ENCODE measurements around the gene EFL1.
"Not testable (repeated sequence)": the region's sequence is repeated elsewhere in the genome, so short reads cannot be mapped to it uniquely, and the experiment has no call there.

EFL1 gene

DNA sequence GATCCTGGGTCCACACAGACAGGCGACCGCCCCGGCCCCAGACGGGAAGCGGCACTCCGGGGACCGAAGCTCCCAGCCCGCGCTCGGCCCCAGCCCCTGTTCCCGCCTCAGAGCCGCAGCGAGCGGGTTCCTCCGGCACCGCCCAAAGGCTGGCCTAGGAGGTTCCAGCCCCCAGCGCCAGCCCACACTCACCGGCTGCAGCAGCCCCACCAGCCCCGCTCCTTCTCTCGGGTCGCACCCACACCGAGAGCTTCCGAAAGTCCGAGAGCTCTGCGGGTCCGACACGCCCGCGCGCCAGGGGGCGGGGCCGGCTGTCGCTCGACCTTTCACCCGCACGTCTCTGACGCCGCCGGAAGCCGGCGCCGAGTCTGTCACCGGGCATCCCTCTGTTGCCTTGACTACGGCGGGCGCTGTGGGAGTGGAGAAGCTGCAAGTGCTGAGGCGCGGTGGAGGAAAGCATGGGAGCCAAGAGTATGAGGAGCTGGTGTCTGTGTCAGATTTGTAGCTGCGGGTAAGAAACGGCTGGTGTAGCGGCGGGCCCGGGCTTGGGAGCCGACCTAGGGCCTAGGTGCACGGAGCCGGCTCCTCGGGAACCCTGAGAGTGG lies at the start of gene EFL1, which contains the start of gene SAXO2:
Gene EFL1 (minus strand): TSS at position 313 of the 605 bp plus-strand sequence. CDS start 956 bp downstream, outside the sequence.
Gene SAXO2 (plus strand): TSS at position 397 of the 605 bp plus-strand sequence. CDS start 62 bp downstream, at position 459.
- DNase-seq (ENCODE audit: low read depth), result peak; percentile 94
- no peak for TF ChIP-seq CTCF (IDR thresholded peaks at IDR 0.05; ENCODE audit: insufficient read depth, low read depth, low read length, missing control alignments)
- peak within 1 kb of the TSS; percentile 76 for H3K4me3 ChIP-seq (ENCODE audit: low read depth, low read length)

DNA sequence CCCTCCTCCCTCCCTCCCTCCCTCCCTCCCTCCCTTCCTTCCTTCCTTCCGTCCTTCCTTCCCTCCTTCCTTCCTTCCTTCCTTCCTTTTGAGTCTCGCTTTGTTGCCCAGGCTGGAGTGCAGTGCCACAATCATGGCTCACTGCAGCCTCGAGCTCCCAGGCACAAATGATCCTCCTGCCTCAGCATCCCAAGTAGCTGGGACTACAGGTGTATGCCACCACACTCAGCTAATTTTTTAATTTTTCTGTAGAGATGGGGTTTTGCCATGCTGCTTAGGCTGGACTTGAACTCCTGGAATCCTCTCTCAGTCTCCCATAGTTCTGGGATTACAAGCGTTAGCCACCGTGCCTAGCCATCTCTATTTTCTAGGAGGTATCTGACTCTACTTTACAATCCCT lies 48.8 kb upstream of the EFL1 start:
- not testable (repeated sequence) for H3K4me3 ChIP-seq (ENCODE audit: low read depth, low read length); DNase-seq (ENCODE audit: low read depth)

DNA sequence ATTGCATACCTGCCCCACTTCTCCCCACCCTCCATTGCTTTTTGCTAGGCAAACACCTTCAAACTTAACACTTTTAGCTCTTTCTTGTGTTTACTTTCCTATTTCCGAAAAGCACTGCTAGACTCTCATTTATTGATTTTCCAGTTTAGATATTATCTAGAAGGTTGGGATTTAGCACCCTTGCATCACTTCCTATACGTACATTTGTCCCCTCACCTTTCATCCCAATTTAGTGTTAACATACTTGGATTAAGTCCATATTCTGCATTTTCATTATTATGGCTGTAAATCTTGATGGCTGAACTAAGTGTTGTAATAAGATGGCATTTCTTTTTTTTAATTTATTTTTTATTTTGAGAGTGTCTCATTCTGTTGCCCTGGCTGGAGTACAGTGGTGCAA lies 47.3 kb upstream of the EFL1 start:
- DNase-seq (ENCODE audit: low read depth), result no peak
- no peak overlapping the region for H3K4me3 ChIP-seq (ENCODE audit: low read depth, low read length)
- TF ChIP-seq CTCF (IDR thresholded peaks at IDR 0.05; ENCODE audit: insufficient read depth, low read depth, low read length, missing control alignments), result no peak

DNA sequence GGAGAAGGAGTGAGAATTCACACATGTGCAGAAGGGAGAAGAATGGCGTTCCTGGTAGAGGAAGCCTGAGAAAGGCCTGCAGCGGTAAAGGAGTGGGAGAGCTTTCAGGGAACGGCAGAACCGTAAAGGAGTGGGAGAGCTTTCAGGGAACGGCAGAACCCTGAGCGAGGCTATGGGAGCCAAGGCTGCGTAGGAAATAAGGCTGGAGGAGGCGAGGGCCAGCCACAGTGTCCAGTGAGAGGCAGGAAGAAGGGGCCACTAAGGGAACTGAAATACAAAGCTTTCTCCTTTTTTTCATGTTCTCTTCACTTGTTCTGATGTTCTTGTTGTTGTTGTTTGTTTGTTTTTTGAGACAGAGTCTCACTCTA lies 45.2 kb upstream of the EFL1 start:
- TF ChIP-seq CTCF (IDR thresholded peaks at IDR 0.05; ENCODE audit: insufficient read depth, low read depth, low read length, missing control alignments), result no peak

GRCh38 chr15:82306791-82307713 lies 44.5 kb upstream of the EFL1 start:
- TF ChIP-seq CTCF (IDR thresholded peaks at IDR 0.05; ENCODE audit: insufficient read depth, low read depth, low read length, missing control alignments), result no peak
- no peak for DNase-seq (ENCODE audit: low read depth)
- H3K4me3 ChIP-seq (ENCODE audit: low read depth, low read length), result no peak overlapping the region

More for the DNA sequence above, 45.2 kb upstream of the EFL1 start:
- DNase-seq (ENCODE audit: low read depth), result no peak
- H3K4me3 ChIP-seq (ENCODE audit: low read depth, low read length), result no peak overlapping the region

- no peak for TF ChIP-seq CTCF (IDR thresholded peaks at IDR 0.05; ENCODE audit: insufficient read depth, low read depth, low read length, missing control alignments)
- no peak for DNase-seq (ENCODE audit: low read depth)
- H3K4me3 ChIP-seq (ENCODE audit: low read depth, low read length), result no peak overlapping the region
Measured at GRCh38 chr15:82305621-82306048, 43.1 kb upstream of the EFL1 start.

- DNase-seq (ENCODE audit: low read depth), result no peak
- TF ChIP-seq CTCF (IDR thresholded peaks at IDR 0.05; ENCODE audit: insufficient read depth, low read depth, low read length, missing control alignments), result no peak
- H3K4me3 ChIP-seq (ENCODE audit: low read depth, low read length), result no peak overlapping the region
Measured at GRCh38 chr15:82304778-82305090, 42.2 kb upstream of the EFL1 start.

All from GM12865 (cell line).